ENCODE data around the gene CEL. TPM values are rescaled to one million over a fixed set of nuclear protein-coding genes. Genes with fewer than 3 reads are reported as not detected.

CEL gene
- total RNA-seq, 6 experiments from 2014 or later: 0.19 to 0.35 (median 0.26) TPM; not detected in 2

DNA sequence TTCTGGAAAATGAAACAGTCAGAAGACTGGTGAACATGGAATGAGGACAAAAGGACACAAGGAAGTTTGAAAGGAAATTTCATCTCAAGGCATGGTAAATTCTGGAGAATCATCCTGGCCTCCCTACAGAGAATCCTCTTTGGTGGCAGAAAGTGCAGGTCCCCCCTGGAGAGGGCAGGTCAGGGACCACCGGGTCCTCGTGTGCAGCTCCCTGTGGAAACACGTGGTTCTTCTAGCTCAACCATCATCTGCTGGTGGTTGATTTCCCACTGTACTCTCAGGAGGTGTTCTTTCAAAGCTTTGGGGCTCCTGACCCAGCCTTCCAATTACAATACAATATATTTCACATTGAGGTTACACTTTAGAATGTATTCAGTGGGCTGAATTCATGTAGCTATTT, 33.6 kb upstream of the CEL start:
- WGBS (ENCODE audit: insufficient coverage, low coverage, low lambda C conversion rate, missing lambda C conversion rate): 86% methylated on average over 3 of the region's 3 CpGs
- ATAC-seq (no peak), DNase-seq (no peak)

DNA sequence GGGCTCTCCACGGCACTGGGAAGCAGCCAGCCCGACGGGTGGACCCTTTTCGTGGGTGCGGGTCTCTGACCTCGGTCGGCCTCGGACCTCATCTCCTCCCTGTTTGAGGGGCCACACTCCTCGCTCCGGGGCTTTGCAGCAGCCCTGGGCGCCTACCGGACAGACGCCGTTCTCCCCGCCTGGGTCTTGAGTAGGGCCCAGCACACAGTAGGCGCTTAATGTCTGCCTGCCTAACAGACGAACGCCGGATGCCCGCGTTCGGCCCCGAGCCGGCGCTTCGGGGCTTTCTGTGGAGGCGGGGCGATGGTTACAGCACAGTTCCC, 31.8 kb upstream of the CEL start:
- Histone ChIP-seq H3K27me3 (no peaks in the 10 kb centered on the region), H3K36me3 (no peaks in the 10 kb centered on the region), H3K27ac (peak overlapping the region; percentile 47 to 89 (median 70)), H3K9me3 (no peaks in the 10 kb centered on the region), H3K4me3 (peak overlapping the region; percentile 83 to 97 (median 97)), H3K4me1 (peaks cover 0 to 13% (median 5%) of the 10 kb centered on the region in 4 donors)
- DNase-seq (peak in 1 of 3 donors; percentile 65), ATAC-seq (peak in 2 of 4 donors; percentile 1 to 3)
- 0% methylated on average over 3 of the region's 28 CpGs for WGBS (ENCODE audit: insufficient coverage, low coverage, low lambda C conversion rate, missing lambda C conversion rate)
- intact Hi-C loops (cut with DNase I): no loop called here
- TF ChIP-seq, protein P1, sequence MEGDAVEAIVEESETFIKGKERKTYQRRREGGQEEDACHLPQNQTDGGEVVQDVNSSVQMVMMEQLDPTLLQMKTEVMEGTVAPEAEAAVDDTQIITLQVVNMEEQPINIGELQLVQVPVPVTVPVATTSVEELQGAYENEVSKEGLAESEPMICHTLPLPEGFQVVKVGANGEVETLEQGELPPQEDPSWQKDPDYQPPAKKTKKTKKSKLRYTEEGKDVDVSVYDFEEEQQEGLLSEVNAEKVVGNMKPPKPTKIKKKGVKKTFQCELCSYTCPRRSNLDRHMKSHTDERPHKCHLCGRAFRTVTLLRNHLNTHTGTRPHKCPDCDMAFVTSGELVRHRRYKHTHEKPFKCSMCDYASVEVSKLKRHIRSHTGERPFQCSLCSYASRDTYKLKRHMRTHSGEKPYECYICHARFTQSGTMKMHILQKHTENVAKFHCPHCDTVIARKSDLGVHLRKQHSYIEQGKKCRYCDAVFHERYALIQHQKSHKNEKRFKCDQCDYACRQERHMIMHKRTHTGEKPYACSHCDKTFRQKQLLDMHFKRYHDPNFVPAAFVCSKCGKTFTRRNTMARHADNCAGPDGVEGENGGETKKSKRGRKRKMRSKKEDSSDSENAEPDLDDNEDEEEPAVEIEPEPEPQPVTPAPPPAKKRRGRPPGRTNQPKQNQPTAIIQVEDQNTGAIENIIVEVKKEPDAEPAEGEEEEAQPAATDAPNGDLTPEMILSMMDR (IDR thresholded peaks at IDR 0.05): no peak
- TF ChIP-seq POLR2A (IDR thresholded peaks at IDR 0.05): no peak

More for the DNA sequence above, 33.6 kb upstream of the CEL start:
- Histone ChIP-seq H3K4me1 (peaks cover 0 to 13% (median 5%) of the 10 kb centered on the region in 4 donors), H3K27ac (no peak overlapping the region), H3K36me3 (no peaks in the 10 kb centered on the region), H3K9me3 (no peaks in the 10 kb centered on the region), H3K4me3 (no peak overlapping the region), H3K27me3 (no peaks in the 10 kb centered on the region)
- TF ChIP-seq POLR2A (IDR thresholded peaks at IDR 0.05): no peak
- TF ChIP-seq, protein P1 (IDR thresholded peaks at IDR 0.05): no peak
- intact Hi-C loops (cut with DNase I): no loop called here

DNA sequence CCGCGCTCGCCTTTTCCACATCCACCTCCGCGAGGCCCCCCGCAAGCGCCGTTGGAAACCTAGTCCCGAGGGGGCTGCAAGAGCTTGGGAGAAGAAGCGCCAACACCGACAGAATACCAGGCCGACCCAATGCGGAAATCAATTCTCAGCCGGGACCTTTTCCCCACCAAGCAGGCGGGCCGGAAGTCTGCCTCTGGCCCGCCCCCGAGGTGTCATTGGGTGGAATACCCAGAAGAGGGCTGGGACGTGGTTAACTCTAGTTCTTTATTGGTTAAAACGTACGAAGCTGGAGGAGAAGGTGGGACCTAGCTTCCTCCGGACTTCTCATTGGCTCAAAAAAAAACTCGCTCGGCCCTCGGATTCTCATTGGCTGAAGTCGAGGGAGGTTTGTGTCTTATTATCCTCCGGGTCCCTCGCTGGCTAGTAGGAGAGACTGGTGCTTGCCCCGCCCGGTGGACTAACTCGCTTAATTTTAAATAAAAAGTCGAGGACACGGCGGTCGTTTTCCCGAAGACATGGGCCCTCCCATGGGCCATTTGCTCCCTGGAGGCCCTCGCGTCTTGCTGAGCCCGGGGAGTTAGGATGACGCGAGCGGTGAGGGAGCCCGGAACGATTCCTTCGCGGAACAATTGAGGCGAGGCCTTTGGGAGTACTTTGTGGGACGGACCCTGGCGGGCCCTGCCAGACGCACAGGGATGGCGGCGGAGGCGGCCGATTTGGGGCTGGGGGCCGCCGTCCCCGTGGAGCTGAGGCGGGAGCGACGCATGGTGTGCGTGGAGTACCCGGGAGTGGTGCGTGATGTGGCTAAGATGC, 31.3 kb upstream of the CEL start, which contains the start of gene GTF3C5:
GTF3C5 (plus strand) TSS at position 681 of the 813 bp plus-strand sequence; CDS start at position 696, 15 bp downstream.
- H3K36me3 ChIP-seq: no peaks in the 10 kb centered on the region
- H3K9me3 ChIP-seq: no peaks in the 10 kb centered on the region
- peaks cover 0 to 13% (median 5%) of the 10 kb centered on the region in 4 donors for H3K4me1 ChIP-seq
- DNase-seq (peak; percentile 92 to 94 (median 93)), ATAC-seq (peak; percentile 98 to 99 (median 98))
- no peaks in the 10 kb centered on the region for H3K27me3 ChIP-seq
- intact Hi-C loops (cut with DNase I): no loop called here
- TF ChIP-seq, protein P1 (IDR thresholded peaks at IDR 0.05): peak in 1 of 4 donors; percentile 25
- TF ChIP-seq POLR2A (IDR thresholded peaks at IDR 0.05): peak; percentile 60
- H3K4me3 ChIP-seq: peak within 1 kb of the TSS; percentile 83 to 97 (median 97)
- WGBS (ENCODE audit: insufficient coverage, low coverage, low lambda C conversion rate, missing lambda C conversion rate): under 1% methylated on average over 38 of the region's 63 CpGs
- peak within 1 kb of the TSS; percentile 70 to 89 (median 78) for H3K27ac ChIP-seq

DNA sequence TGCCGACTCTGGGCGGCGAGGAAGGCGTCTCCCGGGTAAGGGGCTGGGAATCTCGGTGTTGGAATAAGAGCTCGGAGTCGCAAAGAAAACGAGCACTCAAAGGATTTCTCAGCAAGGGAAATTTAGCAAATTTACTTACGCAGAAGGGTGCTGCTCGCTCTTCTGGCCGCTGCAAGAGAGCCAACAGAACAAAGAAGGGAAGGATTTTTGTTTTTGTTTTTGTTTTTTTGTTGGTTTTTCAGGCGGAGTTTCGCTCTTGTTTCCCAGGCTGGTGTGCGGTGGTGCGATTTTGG, 30.7 kb upstream of the CEL start:
- TF ChIP-seq, protein P1 (IDR thresholded peaks at IDR 0.05): no peak
- no peak for TF ChIP-seq POLR2A (IDR thresholded peaks at IDR 0.05)
- Histone ChIP-seq H3K9me3 (no peaks in the 10 kb centered on the region), H3K27ac (peak overlapping the region; percentile 66 to 89 (median 78)), H3K27me3 (no peaks in the 10 kb centered on the region), H3K4me3 (peak overlapping the region; percentile 83 to 97 (median 97)), H3K36me3 (no peaks in the 10 kb centered on the region), H3K4me1 (peaks cover 0 to 13% (median 5%) of the 10 kb centered on the region in 4 donors)
- DNase-seq (no peak), ATAC-seq (no peak)
- 0% methylated on average over 16 of the region's 16 CpGs for WGBS (ENCODE audit: insufficient coverage, low coverage, low lambda C conversion rate, missing lambda C conversion rate)
- intact Hi-C loops (cut with DNase I): no loop called here
